Activated gamma-delta T cell (primary cell): ENCODE data around the gene ABL1.

Experiments used
- DNase-seq: peaks from one replicate; lab custom pipeline; 2025; lab: John Stamatoyannopoulos, UW

Gene ABL1

DNA sequence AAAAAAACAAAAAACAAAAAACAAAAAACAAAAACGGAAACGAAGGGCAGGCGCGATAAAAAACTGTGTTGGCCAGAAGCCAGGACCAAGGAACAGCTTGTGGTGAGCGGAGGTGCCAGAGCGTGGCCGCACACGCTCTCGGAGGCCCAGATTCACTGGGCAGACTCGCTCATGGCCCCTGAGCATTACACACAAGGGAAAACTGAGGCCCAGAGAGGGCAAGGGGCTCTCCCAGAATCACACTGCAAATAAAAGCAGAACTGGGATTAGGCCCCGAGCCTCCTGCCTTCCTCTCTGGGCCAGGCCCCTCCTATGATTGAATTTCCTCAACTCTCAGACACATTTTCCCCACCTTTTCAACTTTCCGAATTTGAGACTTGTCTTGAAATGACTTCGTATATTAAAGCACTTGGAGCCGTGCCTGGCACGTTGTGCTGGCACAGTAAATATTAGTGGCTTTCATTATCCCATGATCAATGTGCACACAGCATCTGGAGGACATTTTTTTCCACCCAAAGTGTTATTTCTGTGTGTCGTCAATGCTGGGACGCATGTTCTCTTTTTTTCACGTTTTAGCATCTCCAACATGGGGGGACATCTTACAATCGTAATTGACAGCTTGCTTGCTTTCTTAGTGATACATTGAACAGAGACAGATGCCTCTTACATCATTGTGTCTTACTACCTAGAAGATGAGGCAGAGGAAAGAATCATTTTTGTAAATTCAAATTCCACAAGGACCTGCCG lies 96.6 kb downstream of the ABL1 start:
- DNase-seq = no peak

DNA sequence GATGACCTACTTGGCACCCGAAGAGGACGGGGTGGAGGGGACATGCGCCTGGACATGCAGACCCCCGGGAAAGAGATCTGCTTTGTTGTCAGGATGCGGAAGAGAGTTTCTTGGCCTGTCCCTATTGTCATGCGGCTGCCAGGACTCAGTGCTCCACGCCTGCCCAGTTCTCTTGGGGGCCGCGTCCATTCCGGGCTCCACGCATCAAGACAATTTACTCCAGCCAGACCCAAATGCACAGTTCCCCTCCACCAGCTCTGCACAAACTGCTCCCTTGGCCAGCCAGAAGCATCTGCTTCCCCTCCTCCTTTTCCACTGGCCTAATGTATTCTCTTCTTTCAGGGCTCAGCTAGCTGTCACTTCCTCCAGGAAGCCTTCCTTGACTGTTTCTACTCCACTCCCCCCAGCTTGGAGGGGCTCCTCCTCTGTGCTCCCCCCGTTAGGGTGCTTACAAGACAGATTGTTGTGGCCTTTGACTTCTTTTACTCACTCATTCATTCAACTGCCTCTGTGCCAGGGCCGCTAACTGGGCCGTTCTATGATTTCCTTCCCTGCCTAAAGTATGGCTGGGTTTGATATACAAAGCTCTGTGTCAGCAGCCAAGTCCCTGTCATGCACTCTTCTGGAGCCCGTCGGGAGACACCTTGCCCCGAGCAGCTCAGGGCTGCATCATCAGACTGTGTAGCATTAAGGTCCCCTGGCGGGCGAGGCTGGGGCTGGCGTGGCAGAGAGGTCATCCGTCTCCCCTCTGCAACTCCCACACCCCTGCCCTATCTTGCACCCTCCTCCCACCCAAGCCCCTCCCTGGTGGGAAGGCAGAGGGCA lies 97.4 kb downstream of the ABL1 start:
- DNase-seq = no peak

DNA sequence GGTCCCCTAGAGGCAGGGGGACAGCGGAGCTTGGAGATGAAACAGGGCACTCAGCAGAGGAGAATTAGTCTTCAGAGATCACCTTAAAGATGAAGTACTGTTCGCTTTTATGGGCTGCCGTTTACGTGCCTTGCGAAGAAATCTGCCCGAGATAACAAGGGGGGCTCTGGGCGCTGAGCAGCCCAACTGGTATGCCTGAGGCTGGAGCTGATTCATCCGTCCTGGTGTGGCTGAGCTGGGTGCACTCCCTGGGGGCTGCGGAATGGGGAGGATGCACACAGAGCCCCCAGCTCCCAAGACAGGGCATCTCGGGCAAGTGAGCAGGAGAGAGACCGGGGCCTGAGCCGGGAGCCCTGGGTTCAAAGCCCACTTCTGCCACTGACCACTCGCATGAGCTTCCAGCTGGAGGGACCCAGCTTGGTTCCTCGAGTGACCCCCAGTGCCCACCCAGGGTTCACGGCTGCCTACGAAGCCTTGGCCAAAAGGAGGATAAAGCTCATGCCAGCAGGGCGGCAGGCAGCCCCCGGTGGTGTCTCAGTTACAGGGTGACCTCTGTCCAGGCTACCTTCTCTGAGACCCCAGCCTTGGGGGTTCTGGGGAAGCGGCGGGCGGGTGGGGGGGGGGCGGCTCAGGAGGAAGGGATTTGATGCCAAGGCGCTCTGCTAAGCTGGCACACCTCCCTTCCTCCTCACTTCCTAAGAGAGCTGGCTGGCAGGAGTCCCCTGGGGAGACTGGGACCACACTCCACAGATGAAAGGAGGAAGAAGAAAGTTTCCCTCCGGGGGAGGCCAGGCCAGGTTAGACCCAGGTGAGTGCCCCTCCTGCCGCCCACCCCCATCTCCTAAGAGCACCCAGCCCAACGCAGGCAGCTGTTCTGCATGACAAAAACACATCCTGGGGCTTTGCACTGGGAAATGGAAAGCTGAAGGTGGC lies 98.3 kb downstream of the ABL1 start:
- DNase-seq = no peak

DNA sequence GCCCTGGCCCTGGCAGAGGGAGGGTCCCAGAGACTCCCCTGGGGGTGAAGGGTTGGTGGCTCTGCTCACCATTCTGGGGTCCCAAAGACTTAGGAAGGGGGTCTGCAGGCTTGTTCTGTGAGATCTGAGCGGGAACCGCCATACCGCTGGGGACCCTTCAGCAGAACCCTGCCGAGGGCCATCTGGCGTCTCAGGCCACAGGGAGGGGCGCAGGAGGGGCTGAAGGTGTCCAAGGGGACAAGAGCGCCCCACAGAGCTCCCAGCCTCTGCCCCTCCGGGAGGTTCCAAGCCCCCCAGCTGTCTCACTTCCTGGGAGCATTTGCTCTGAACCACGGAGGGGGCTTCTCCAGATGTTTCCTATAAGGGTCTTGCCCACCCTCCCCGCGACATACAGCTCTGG lies 99.2 kb downstream of the ABL1 start:
- no peak for DNase-seq

DNA sequence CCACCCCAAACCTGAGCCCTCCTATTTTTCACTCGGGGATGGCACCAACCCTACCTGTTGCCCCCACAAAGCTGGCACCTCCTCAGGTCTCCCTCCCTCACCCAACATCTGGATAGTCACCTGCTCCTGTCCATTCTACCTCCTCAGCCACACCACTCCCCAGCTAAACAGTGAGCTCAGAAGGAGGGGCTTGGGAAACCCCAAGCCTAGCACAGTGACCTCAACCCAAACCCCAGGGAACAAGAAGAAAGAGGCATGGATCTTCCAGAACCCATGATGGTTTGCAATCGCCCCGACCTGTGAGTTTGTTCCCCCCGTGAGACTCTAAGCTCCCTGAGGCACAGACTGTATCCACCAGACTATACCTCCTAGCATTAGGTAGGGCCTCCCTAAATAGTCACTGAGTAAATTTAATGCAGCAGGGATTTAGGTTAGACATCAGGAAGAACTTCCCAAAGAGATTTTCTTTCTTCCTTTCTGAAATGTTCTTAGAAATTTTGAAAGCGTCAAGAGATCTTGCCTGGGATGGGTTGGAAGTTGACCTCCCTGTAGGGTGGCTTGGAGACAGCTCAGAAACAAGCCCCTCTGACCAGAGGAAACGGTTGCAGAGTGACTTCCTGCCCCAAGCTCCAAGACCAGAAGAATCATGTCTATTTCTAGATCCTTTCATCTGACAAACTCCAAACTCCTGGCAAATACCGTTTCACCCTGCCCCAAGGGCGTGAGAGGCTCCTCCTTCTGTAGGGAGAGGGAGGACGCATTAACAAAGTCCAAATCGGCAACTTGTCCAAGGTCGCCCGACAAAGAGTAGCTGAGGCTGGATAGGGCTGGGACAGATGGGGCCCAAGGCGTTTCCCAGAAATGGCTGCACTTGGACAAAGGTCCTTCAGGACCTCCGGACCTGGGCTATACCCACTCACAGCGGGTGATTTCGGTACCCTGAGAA lies 99.9 kb downstream of the ABL1 start:
- DNase-seq = no peak

DNA sequence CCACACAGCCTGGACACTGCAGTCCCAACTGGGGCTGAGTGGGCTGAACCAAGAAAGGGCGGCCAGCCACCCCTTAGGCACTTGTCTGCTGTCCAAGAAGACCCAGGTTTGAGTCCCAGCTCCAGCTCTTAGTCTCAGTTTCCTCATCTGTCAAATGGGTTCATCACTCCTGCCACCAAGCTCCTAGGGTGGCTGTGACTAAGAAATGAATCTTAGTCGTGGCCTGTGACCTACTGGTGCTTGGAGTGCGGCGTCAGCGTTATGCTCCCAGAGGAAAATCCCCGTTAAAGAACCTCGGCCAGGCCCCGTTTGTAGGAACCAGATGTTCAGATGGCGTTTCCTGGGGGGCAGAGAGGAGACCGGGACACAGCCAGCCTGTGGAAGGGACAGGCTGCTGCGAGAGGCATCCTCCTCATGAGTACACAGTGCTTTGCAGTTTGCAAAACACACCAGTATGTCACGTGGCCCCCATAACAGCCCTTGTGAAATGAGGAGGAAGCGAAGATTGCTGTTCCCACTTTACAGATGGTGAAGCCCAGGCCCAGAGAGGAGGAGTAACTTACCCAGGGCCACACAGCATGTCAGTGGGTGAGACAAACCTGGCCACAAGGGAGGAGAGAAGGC lies 100.7 kb downstream of the ABL1 start:
- DNase-seq = no peak

DNA sequence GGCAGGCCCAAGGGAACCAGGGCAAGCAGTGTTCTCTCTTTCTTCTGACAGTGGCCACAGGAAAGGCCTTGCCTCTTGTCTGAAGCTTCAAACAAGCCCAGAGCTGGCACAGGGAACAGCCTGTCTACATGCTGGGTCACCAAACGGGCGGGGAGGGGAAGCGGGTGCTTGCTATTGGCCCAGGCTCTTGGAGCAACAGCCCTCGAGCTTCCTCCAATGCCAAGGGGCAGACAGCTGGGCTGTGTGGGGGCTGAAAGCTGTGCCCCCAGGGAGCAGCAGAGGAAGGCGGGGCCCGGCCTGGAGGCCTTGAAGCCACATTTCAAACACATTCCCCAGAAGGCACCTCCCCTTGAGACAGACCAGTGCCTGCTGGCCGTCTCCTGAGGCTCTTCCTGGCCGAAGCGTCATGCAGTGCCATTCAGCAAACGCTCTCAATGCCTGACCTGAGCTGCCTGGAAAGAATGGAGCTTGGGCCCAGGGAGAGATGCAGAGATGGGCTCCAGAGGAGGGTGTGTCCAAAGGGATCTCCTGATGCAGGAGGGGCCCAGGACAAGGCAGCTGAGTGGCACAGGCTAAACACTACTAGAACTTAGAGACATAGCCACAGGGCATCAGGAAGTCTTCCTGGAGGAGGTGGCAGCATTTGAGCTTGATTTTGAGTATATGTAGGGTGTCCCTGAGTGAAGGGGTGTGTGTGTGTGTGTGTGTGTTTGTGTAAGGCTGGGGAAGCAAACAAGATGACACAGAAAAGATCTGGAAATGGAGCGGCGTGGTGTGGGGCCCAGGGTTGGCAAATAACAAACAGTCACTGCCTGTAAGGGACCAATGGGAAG lies 101.4 kb downstream of the ABL1 start:
- no peak for DNase-seq
